Activated B cell treated with CpG ODN at 0.5 μM for 24 hours (primary cell): ENCODE data around the gene COA3. TPM values are rescaled to one million over a fixed set of nuclear protein-coding genes. Genes with fewer than 3 reads are reported as not detected.
A peak's percentile ranks its signal among the peaks of the same experiment; 100 is the strongest.

Experiments
- ATAC-seq: fragments of 200-7000 bp; cut with Tn5 transposase; one replicate; pipeline ENCODE4 v1.10.0; 2021; ENCODE audit warnings: low read depth, mild to moderate bottlenecking, moderate library complexity
- CTCF ChIA-PET: fragments of 350-600 bp; sonication (Branson Sonifier 250); formaldehyde crosslinking; loops from one replicate; lab custom pipeline; 2021; ENCODE audit warnings: antibody characterized with exemption; lab: Charles Lee
- POLR2A ChIA-PET: fragments of 350-600 bp; sonication (Branson Sonifier 250); formaldehyde crosslinking; loops from one replicate; lab custom pipeline; 2021; ENCODE audit warnings: antibody characterized with exemption; lab: Charles Lee
- DNase-seq: peaks from one replicate; pipeline ENCODE4 v3.0.0; 2022
- H3K27ac Mint-ChIP-seq: one replicate; pipeline ENCODE4 v1.8.0; 2020; ENCODE audit warnings: mixed read lengths
- H3K27me3 Mint-ChIP-seq: one replicate; pipeline ENCODE4 v1.8.0; 2021; ENCODE audit warnings: mixed read lengths
- H3K36me3 Mint-ChIP-seq: one replicate; pipeline ENCODE4 v1.8.0; 2021; ENCODE audit warnings: low read depth, mixed read lengths
- H3K4me1 Mint-ChIP-seq: one replicate; pipeline ENCODE4 v1.8.0; 2021; ENCODE audit warnings: mixed read lengths
- H3K4me3 Mint-ChIP-seq: one replicate; pipeline ENCODE4 v1.8.0; 2020; ENCODE audit warnings: mild to moderate bottlenecking, mixed read lengths
- H3K9me3 Mint-ChIP-seq: one replicate; pipeline ENCODE4 v1.8.0; 2020; ENCODE audit warnings: mixed read lengths
- intact Hi-C: fragments of 100-400 bp; cut with micrococcal nuclease; formaldehyde crosslinking; loops from one replicate; pipeline ENCODE4 v1.15.1; 2024
- total RNA-seq: library from RNA; stranded (reverse); gene quantifications from 2 replicates; pipeline ENCODE4 v1.2.3, GENCODE V29; 2022
- TF ChIP-seq, protein P1 (sequence below): fragments of 200-600 bp; IDR thresholded peaks from one replicate; pipeline ENCODE4 v1.8.0; 2022; ENCODE audit warnings: antibody characterized with exemption, mild to moderate bottlenecking

Gene COA3
- total RNA-seq, 1 donor from 2014 or later: 41.4 TPM

DNA sequence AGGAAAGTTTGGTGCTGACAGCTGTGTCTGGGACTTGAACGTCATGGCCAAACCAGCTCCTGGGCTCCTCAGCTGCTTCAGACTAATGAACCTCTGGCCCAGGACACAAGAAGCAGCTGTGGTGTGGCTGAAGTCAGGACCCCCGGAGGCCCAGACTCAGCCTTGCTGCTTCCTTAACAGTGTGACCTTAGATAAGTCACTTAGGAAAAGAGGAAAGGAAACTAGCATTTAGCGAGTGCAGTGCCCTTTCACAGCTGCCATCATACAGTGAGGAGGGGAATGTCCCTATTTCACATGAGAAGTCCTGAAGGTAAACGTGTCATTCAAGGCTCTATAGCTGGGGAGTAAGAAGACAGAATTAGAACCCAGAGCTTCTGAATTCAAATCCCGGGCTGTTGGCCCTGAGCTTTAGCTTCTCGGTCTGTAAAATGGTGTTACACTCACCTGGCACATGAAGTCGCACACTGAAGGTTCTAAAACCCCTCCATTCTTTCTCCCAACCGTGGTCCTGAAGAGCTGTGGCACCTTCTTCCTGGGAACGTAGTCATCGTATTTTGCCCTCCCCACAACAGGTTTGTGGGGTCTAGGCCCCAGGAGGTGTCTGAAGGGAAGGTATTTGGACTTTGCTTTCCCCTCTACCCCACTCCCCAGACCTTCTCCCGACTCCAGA, 38.4 kb downstream of the COA3 start:
- TF ChIP-seq, protein P1, sequence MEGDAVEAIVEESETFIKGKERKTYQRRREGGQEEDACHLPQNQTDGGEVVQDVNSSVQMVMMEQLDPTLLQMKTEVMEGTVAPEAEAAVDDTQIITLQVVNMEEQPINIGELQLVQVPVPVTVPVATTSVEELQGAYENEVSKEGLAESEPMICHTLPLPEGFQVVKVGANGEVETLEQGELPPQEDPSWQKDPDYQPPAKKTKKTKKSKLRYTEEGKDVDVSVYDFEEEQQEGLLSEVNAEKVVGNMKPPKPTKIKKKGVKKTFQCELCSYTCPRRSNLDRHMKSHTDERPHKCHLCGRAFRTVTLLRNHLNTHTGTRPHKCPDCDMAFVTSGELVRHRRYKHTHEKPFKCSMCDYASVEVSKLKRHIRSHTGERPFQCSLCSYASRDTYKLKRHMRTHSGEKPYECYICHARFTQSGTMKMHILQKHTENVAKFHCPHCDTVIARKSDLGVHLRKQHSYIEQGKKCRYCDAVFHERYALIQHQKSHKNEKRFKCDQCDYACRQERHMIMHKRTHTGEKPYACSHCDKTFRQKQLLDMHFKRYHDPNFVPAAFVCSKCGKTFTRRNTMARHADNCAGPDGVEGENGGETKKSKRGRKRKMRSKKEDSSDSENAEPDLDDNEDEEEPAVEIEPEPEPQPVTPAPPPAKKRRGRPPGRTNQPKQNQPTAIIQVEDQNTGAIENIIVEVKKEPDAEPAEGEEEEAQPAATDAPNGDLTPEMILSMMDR: no peak
- intact Hi-C loops: no loop called here
- DNase-seq: no peak
- H3K27ac Mint-ChIP-seq: peak overlapping the region; percentile 61
- CTCF ChIA-PET: interaction anchor here (0.7 to 4.5 kb wide), 6 partner anchors 13 to 182 kb away, joined by 3 to 37 read pairs (median 3); partner anchors contain the start of genes PSMC3IP and VPS25
- H3K4me3 Mint-ChIP-seq: peak overlapping the region; percentile 81
- ATAC-seq: peak; percentile 79
- H3K4me1 Mint-ChIP-seq: peaks cover 12% of the 10 kb centered on the region
- POLR2A ChIA-PET: interaction anchor here (0.6 to 3.5 kb wide), 11 partner anchors 13 to 555 kb away, joined by 3 to 26 read pairs (median 5); partner anchors contain the start of genes BECN1, CNTD1, COA3 and EZH1
- H3K9me3 Mint-ChIP-seq: no peaks in the 10 kb centered on the region
- H3K27me3 Mint-ChIP-seq: peaks cover 31% of the 10 kb centered on the region
- no peaks in the 10 kb centered on the region for H3K36me3 Mint-ChIP-seq

DNA sequence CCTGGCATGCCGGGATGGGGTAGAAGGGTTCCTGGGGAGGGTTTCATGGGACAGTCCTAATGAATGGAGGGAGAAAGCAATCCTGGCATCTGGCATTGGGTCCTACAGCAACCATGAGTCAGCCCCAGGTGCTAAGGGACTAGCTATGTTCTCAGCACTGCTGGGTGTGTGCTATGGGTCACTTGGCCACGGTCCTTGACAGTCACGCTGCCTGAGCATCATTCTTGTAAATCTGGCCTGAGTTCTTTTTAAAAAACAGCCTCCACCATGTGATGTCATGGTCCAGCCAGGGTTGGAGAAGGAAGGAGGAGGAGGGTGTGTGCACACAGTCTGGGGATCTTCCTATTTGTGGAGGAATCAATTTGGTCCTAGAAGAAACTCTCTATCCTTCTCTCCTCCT, 43.7 kb downstream of the COA3 start:
- TF ChIP-seq, protein P1: no peak
- ChIA-PET CTCF (interaction anchor here (1.1 kb wide), 1 partner anchor 9 kb away, joined by 3 read pairs; no protein-coding TSS in a partner anchor), POLR2A (no interaction called here)
- ATAC-seq (no peak), DNase-seq (no peak)
- Mint-ChIP-seq H3K27me3 (peaks cover 24% of the 10 kb centered on the region), H3K27ac (no peak overlapping the region), H3K4me1 (peaks cover 3% of the 10 kb centered on the region), H3K4me3 (no peak overlapping the region), H3K36me3 (no peaks in the 10 kb centered on the region), H3K9me3 (no peaks in the 10 kb centered on the region)
- intact Hi-C loops: no loop called here

DNA sequence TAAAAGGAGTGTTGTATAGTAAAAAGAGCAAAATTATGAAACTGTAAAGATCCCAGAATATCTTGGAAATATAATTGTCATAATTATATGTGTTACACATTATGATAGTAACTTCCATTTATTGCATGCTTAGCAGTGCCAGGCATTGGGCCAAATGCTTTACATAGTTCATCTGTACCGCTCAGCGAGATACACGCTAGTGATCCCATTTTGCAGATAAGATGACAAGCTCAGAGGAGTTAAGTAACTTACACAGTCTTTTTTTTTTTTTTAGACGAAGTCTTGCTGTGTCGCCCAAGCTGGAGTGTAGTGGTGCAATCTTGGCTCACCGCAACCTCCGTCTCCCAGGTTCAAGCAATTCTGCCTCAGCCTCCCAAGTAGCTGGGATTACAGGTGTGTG, 46.9 kb downstream of the COA3 start:
- CTCF ChIA-PET: no interaction called here

DNA sequence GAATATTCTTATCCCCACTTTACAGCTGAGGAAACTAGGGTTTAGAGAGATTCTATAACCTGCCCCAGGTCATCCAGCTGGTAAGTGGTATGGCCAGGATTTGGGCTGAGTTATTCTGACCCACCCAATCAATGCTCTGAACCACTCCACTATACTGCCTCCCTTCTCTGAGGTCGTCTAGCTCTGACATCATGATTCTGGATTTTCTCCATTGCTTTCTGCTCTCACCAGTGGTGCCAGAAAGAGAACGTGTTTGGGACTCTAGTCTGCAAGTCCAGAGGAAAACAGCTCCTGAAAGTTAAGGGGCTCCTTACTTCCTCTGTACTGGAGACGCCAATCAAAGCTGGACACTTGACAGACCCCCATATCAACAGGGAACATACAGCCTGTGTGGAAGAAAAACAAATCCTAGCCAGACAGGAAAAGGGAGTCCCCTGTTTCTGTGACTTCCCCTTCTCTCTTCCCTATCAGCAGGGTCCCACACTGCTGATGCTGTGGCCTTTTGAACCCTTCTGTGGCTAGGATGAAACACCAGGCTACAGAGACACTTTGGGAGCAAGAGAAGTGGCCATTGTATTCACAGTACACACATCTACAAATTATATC, 47.7 kb downstream of the COA3 start:
- no peak overlapping the region for H3K27ac Mint-ChIP-seq
- no peaks in the 10 kb centered on the region for H3K4me1 Mint-ChIP-seq
- ATAC-seq (no peak), DNase-seq (no peak)
- ChIA-PET POLR2A (interaction anchor here (0.5 kb wide), 1 partner anchor 13 kb away, joined by 6 read pairs; no protein-coding TSS in a partner anchor), CTCF (no interaction called here)
- H3K9me3 Mint-ChIP-seq: no peaks in the 10 kb centered on the region
- intact Hi-C loops: no loop called here
- TF ChIP-seq, protein P1: no peak
- H3K4me3 Mint-ChIP-seq: no peak overlapping the region
- no peaks in the 10 kb centered on the region for H3K36me3 Mint-ChIP-seq
- peaks cover 30% of the 10 kb centered on the region for H3K27me3 Mint-ChIP-seq

More for the DNA sequence above, 46.9 kb downstream of the COA3 start:
- no peak overlapping the region for H3K27ac Mint-ChIP-seq
- DNase-seq (no peak), ATAC-seq (no peak)
- no peaks in the 10 kb centered on the region for H3K36me3 Mint-ChIP-seq
- no peaks in the 10 kb centered on the region for H3K4me1 Mint-ChIP-seq
- no peak overlapping the region for H3K4me3 Mint-ChIP-seq
- intact Hi-C loops: no loop called here
- TF ChIP-seq, protein P1: no peak
- no peaks in the 10 kb centered on the region for H3K9me3 Mint-ChIP-seq
- POLR2A ChIA-PET: no interaction called here
- H3K27me3 Mint-ChIP-seq: peaks cover 33% of the 10 kb centered on the region
